ENCODE measurements around the gene PIGQ.

PIGQ gene

DNA sequence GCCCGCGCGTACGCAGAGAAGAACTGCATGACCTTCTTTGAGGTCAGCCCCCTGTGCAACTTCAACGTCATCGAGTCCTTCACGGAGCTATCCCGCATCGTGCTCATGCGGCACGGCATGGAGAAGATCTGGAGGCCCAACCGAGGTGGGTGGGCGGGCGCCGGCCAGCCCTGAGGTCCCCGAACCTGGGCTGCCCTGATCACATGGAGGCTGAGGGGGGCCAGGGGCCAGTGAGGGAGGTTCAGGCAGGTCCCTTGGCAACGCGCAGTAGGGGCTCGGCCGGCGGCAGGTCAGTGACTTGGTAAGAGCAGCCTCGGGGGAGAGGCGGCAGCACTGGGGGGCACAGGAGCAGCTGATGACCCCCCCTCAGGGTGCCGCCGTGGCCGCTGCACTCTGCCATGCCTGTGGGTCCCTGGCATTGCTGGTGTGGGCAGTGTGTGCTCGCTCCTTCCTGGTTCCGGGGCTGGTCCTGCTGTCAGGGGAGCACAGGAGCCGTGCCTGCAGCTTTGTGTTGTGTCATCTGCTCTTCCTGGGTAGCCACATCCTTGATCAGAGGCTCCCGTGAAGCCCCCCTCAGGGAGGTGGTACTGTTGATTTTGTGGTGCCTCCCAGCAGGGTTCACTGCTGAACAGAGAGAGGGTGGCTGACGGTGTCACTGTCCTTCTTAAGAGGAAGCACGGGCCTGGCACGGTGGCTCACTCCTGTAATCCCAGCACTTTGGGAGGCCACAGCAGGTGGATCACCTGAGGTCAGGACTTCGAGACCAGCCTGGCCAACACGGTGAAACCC is 56.4 kb downstream of the PIGQ start:
- no peak for ATAC-seq
- no peak for TF ChIP-seq PPARA (CRISPR knock-in tag; IDR thresholded peaks at IDR 0.05; ENCODE audit: borderline replicate concordance)
- TF ChIP-seq ZNF70 (CRISPR knock-in tag; IDR thresholded peaks at IDR 0.05): no peak
- no peak for TF ChIP-seq ZFP3 (CRISPR knock-in tag; IDR thresholded peaks at IDR 0.05)
- TF ChIP-seq, protein P1, sequence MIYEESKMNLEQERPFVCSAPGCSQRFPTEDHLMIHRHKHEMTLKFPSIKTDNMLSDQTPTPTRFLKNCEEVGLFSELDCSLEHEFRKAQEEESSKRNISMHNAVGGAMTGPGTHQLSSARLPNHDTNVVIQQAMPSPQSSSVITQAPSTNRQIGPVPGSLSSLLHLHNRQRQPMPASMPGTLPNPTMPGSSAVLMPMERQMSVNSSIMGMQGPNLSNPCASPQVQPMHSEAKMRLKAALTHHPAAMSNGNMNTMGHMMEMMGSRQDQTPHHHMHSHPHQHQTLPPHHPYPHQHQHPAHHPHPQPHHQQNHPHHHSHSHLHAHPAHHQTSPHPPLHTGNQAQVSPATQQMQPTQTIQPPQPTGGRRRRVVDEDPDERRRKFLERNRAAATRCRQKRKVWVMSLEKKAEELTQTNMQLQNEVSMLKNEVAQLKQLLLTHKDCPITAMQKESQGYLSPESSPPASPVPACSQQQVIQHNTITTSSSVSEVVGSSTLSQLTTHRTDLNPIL (CRISPR knock-in tag; IDR thresholded peaks at IDR 0.05; ENCODE audit: low read depth): no peak
- no peak for TF ChIP-seq ZC3H10 (CRISPR knock-in tag; IDR thresholded peaks at IDR 0.05)
- TF ChIP-seq, protein P2, sequence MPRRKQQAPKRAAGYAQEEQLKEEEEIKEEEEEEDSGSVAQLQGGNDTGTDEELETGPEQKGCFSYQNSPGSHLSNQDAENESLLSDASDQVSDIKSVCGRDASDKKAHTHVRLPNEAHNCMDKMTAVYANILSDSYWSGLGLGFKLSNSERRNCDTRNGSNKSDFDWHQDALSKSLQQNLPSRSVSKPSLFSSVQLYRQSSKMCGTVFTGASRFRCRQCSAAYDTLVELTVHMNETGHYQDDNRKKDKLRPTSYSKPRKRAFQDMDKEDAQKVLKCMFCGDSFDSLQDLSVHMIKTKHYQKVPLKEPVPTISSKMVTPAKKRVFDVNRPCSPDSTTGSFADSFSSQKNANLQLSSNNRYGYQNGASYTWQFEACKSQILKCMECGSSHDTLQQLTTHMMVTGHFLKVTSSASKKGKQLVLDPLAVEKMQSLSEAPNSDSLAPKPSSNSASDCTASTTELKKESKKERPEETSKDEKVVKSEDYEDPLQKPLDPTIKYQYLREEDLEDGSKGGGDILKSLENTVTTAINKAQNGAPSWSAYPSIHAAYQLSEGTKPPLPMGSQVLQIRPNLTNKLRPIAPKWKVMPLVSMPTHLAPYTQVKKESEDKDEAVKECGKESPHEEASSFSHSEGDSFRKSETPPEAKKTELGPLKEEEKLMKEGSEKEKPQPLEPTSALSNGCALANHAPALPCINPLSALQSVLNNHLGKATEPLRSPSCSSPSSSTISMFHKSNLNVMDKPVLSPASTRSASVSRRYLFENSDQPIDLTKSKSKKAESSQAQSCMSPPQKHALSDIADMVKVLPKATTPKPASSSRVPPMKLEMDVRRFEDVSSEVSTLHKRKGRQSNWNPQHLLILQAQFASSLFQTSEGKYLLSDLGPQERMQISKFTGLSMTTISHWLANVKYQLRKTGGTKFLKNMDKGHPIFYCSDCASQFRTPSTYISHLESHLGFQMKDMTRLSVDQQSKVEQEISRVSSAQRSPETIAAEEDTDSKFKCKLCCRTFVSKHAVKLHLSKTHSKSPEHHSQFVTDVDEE (CRISPR knock-in tag; IDR thresholded peaks at IDR 0.05): no peak
- TF ChIP-seq, protein P3, sequence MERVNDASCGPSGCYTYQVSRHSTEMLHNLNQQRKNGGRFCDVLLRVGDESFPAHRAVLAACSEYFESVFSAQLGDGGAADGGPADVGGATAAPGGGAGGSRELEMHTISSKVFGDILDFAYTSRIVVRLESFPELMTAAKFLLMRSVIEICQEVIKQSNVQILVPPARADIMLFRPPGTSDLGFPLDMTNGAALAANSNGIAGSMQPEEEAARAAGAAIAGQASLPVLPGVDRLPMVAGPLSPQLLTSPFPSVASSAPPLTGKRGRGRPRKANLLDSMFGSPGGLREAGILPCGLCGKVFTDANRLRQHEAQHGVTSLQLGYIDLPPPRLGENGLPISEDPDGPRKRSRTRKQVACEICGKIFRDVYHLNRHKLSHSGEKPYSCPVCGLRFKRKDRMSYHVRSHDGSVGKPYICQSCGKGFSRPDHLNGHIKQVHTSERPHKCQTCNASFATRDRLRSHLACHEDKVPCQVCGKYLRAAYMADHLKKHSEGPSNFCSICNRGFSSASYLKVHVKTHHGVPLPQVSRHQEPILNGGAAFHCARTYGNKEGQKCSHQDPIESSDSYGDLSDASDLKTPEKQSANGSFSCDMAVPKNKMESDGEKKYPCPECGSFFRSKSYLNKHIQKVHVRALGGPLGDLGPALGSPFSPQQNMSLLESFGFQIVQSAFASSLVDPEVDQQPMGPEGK (CRISPR knock-in tag; IDR thresholded peaks at IDR 0.05; ENCODE audit: borderline replicate concordance): no peak
- no peak for TF ChIP-seq OSR1 (CRISPR knock-in tag; IDR thresholded peaks at IDR 0.05)
- no peak for TF ChIP-seq ARNTL (CRISPR knock-in tag; IDR thresholded peaks at IDR 0.05; ENCODE audit: borderline replicate concordance, low read depth)
- no peak for TF ChIP-seq POU6F1 (CRISPR knock-in tag; IDR thresholded peaks at IDR 0.05; ENCODE audit: borderline replicate concordance, low read depth)
- TF ChIP-seq, protein P4, sequence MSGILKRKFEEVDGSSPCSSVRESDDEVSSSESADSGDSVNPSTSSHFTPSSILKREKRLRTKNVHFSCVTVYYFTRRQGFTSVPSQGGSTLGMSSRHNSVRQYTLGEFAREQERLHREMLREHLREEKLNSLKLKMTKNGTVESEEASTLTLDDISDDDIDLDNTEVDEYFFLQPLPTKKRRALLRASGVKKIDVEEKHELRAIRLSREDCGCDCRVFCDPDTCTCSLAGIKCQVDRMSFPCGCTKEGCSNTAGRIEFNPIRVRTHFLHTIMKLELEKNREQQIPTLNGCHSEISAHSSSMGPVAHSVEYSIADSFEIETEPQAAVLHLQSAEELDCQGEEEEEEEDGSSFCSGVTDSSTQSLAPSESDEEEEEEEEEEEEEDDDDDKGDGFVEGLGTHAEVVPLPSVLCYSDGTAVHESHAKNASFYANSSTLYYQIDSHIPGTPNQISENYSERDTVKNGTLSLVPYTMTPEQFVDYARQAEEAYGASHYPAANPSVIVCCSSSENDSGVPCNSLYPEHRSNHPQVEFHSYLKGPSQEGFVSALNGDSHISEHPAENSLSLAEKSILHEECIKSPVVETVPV (CRISPR knock-in tag; IDR thresholded peaks at IDR 0.05): no peak
- TF ChIP-seq ESRRG (CRISPR knock-in tag; IDR thresholded peaks at IDR 0.05): no peak

DNA sequence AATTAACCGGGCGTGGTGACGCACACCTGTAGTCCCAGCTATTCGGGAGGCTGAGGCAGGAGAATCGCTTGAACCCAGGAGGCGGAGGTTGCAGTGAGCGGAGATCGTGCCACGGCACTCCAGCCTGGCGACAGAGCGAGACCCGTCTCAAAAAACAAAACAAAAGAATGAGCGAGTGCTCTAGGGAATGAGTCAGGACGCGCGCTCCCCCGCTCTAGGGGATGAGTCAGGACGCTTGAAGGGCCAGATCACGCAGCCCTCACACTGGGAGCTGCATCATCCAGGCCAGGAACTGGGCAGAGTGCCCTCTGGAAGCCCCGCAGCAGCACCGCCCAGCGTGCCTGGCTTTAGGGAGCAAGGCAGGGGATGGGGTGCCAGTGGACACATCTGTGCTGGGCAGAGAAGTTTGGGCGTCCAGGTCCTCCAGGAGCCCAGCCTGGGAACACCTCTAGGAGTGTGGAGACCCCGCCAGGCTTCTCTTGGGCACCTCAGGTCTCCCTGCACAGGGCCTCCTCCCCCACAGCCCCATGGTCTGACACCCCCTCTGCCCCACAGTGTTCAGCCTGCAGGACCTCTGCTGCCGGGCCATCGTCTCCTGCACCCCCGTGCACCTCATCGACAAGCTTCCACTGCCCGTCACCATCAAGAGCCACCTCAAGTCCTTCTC is 57.2 kb downstream of the PIGQ start:
- peak; percentile 91 for ATAC-seq
- TF ChIP-seq ISL1 (CRISPR knock-in tag; IDR thresholded peaks at IDR 0.05) (no peak), OSR1 (CRISPR knock-in tag; IDR thresholded peaks at IDR 0.05) (no peak), ZFP30 (CRISPR knock-in tag; IDR thresholded peaks at IDR 0.05) (no peak), ZFP3 (CRISPR knock-in tag; IDR thresholded peaks at IDR 0.05) (no peak), ZNF565 (CRISPR knock-in tag; conservative IDR thresholded peaks at IDR 0.05; ENCODE audit: low read depth) (no peak)

DNA sequence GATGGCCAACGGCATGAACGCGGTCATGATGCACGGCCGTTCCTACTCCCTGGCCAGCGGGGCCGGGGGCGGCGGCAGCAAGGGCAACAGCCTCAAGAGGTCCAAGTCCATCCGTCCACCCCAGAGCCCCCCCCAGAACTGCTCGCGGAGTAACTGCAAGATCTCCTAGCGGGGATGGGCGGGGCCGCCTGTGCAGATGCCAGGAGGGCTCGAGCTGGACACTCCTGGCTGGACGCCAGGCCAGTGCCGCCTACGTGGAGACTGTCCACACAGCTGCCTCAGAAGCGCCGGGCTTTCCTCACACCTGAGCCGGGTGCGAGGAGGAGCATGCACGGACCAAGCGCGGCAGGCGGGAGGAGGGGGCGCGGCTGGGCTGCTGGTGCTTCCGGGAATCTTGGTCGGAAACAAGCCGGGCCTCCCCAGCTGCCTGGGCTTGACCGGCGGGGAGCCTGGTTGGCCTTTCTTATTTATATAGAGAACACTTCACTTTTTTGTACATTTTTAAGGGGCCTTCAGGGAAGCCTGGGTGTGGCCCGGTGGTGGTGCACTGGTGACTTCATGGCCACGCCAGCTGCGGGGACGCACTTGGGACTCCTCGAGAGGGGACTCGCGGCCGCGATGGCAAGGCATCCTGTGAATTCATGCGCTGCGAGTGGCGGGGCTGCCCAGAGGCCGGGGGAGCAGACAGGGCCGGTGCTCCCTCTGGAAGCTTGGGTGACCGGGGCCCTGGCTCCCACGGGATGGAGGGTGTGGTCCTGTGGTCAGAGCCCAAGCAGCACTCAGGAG is 57.9 kb downstream of the PIGQ start:
- peak; percentile 2; the same call in 1 of the 3 replicates for ATAC-seq
- TF ChIP-seq SNAI2 (CRISPR knock-in tag; IDR thresholded peaks at IDR 0.05) (no peak), ZFP30 (CRISPR knock-in tag; IDR thresholded peaks at IDR 0.05) (no peak), OSR1 (CRISPR knock-in tag; IDR thresholded peaks at IDR 0.05) (no peak), CSDC2 (CRISPR knock-in tag; IDR thresholded peaks at IDR 0.05) (no peak), ZC3H10 (CRISPR knock-in tag; IDR thresholded peaks at IDR 0.05) (no peak), ESRRG (CRISPR knock-in tag; IDR thresholded peaks at IDR 0.05) (no peak), TCF4 (CRISPR knock-in tag; IDR thresholded peaks at IDR 0.05; ENCODE audit: borderline replicate concordance) (no peak), PPARA (CRISPR knock-in tag; IDR thresholded peaks at IDR 0.05; ENCODE audit: borderline replicate concordance) (no peak)
- TF ChIP-seq, protein P2 (CRISPR knock-in tag; IDR thresholded peaks at IDR 0.05): no peak
- TF ChIP-seq, protein P1 (CRISPR knock-in tag; IDR thresholded peaks at IDR 0.05; ENCODE audit: low read depth): no peak
- TF ChIP-seq, protein P4 (CRISPR knock-in tag; IDR thresholded peaks at IDR 0.05): no peak
